Measurements from ENCODE around the gene TMEM38B. TPM values are rescaled to one million over a fixed set of nuclear protein-coding genes. Genes with fewer than 3 reads are reported as not detected.

The TMEM38B gene
- total and polyA plus RNA-seq, 12 donors = 2.4 to 86.0 (median 22.7) TPM

GRCh38 chr9:105693435-105694189, 729 bp upstream of the TMEM38B start:
- TF ChIP-seq, protein P1, sequence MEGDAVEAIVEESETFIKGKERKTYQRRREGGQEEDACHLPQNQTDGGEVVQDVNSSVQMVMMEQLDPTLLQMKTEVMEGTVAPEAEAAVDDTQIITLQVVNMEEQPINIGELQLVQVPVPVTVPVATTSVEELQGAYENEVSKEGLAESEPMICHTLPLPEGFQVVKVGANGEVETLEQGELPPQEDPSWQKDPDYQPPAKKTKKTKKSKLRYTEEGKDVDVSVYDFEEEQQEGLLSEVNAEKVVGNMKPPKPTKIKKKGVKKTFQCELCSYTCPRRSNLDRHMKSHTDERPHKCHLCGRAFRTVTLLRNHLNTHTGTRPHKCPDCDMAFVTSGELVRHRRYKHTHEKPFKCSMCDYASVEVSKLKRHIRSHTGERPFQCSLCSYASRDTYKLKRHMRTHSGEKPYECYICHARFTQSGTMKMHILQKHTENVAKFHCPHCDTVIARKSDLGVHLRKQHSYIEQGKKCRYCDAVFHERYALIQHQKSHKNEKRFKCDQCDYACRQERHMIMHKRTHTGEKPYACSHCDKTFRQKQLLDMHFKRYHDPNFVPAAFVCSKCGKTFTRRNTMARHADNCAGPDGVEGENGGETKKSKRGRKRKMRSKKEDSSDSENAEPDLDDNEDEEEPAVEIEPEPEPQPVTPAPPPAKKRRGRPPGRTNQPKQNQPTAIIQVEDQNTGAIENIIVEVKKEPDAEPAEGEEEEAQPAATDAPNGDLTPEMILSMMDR (IDR thresholded peaks at IDR 0.05) = no peak
- TF ChIP-seq POLR2A (IDR thresholded peaks at IDR 0.05) = no peak
- H3K36me3 ChIP-seq (replicated peaks in 1 of 2) = no peaks in the 10 kb centered on the region
- peak overlapping the region in 1 of 5 donors; percentile 86 for H3K27ac ChIP-seq
- no peaks in the 10 kb centered on the region for H3K27me3 ChIP-seq
- no peak for DNase-seq
- no peaks in the 10 kb centered on the region for H3K9me3 ChIP-seq (replicated peaks in 1 of 3)
- intact Hi-C loops (cut with DNase I) = loop anchor here in 1 of 2 donors (10.0 kb wide), 1 partner anchor 259 kb away; no protein-coding TSS in a partner anchor
- WGBS, 4 donors = 5 to 8% (median 6%) methylated on average over 15 of the region's 15 CpGs
- peak overlapping the region in 2 of 4 donors; percentile 77 to 90 for H3K4me3 ChIP-seq
- H3K4me1 ChIP-seq (replicated peaks in 1 of 2) = peaks cover 7 to 9% of the 10 kb centered on the region in 2 donors

DNA sequence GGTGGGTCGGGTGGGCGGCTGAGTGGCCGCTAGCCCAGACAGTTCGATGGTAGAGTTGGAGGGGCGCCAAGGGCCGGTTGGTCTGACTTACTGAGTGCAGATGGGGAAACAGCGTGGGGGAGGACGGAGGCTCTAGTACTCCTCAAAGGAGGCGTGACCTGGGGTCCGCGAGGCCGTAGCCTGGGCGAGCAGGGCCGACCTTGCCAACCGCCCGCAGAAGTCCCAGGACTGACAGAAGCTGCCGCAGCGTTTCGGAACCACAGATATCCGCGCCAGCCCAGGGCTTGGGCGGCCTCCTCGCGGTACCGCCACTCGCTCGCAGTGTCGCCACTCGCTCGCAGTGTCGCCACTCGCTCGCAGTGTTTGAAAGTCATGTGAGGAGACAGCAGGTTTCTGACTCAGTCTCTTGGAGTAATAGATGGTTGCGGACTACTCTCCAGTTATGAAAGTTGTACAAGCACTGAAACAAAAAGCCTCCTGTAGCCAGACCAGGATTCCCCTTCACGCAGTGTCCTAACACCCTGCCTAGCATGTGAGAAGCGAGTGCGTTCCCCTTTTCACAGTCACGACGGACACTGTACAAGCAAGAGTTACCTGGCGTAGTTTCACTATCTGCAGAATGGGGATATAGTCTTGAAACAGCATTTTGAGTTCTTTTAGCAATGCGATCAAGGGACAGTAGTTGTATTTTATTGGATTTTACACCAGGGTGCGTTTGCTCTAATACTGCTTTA, 674 bp downstream of the TMEM38B start:
- Histone ChIP-seq H3K36me3 (replicated peaks in 1 of 2) (no peaks in the 10 kb centered on the region), H3K9me3 (replicated peaks in 1 of 3) (no peaks in the 10 kb centered on the region), H3K27ac (peak overlapping the region in 4 of 5 donors; percentile 71 to 87 (median 86)), H3K4me1 (replicated peaks in 1 of 2) (peaks cover 7 to 9% of the 10 kb centered on the region in 2 donors), H3K4me3 (peak overlapping the region; percentile 22 to 90 (median 72)), H3K27me3 (no peaks in the 10 kb centered on the region)
- TF ChIP-seq, protein P1 (IDR thresholded peaks at IDR 0.05) = no peak
- TF ChIP-seq POLR2A (IDR thresholded peaks at IDR 0.05) = peak; percentile 33 to 86
- intact Hi-C loops (cut with DNase I) = loop anchor here in 1 of 2 donors (10.0 kb wide), 1 partner anchor 260 kb away; no protein-coding TSS in a partner anchor
- peak; percentile 76 to 86 (median 82) for DNase-seq
- WGBS, 4 donors = 1 to 4% (median 1%) methylated on average over 9 to 42 of the region's 42 CpGs

DNA sequence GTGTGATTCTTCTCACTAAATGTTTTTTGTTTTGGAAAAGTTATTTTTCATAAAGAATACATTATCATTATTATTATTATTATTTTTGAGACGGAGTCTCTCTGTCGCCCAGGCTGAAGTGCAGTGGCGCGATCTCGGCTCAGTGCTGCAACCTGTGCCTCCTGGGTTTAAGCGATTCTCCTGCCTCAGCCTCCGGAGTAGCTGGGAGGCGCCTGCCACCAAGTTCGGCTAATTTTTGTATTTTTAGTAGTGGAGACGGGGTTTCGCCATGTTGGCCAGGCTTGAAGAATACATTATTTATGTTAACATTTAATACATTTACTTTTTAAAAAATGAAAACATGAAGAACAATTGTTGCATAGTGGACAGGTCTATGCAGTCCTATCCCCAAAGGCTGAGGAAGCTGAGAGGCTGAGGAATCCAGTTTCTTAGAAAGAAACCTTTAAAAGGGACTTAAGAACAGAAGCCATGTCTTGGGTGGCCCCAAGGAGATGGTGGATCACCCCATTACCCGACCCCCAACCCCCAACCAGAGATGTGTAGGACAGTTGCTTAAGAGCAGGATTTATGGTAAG, 2.0 kb downstream of the TMEM38B start:
- Histone ChIP-seq H3K36me3 (replicated peaks in 1 of 2) (no peaks in the 10 kb centered on the region), H3K4me3 (no peak overlapping the region), H3K9me3 (replicated peaks in 1 of 3) (no peaks in the 10 kb centered on the region), H3K27ac (no peak overlapping the region), H3K27me3 (no peaks in the 10 kb centered on the region), H3K4me1 (replicated peaks in 1 of 2) (peaks cover 7 to 9% of the 10 kb centered on the region in 2 donors)
- no peak for TF ChIP-seq POLR2A (IDR thresholded peaks at IDR 0.05)
- 87 to 96% (median 93%) methylated on average over 12 of the region's 12 CpGs for WGBS, 4 donors
- no peak for DNase-seq
- intact Hi-C loops (cut with DNase I) = loop anchor here in 1 of 2 donors (10.0 kb wide), 1 partner anchor 262 kb away; no protein-coding TSS in a partner anchor

DNA sequence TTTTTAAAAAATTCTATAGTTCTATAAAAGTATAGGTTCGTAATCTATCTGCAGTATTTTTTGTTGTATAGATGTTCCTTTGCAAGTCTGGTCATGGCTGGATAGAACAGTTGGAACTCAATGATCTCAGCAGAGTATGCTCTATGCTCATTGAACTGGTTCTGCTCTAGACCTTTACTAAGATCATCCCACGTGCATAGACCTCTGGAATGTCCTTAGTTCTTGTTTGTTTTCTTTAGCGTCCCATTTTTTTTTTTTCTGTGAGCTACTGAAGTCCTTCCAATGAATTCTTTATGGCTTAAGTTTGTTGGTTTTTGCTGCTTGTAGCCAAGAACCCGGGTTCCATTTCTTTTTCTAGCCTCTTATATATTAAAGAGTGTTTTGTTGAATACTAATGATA, 3.5 kb downstream of the TMEM38B start:
- TF ChIP-seq, protein P1 (IDR thresholded peaks at IDR 0.05) = no peak
- TF ChIP-seq POLR2A (IDR thresholded peaks at IDR 0.05) = no peak
- DNase-seq = no peak
- intact Hi-C loops (cut with DNase I) = loop anchor here in 1 of 2 donors (10.0 kb wide), 1 partner anchor 263 kb away; no protein-coding TSS in a partner anchor
- Histone ChIP-seq H3K27me3 (no peaks in the 10 kb centered on the region), H3K9me3 (replicated peaks in 1 of 3) (no peaks in the 10 kb centered on the region), H3K36me3 (replicated peaks in 1 of 2) (no peaks in the 10 kb centered on the region), H3K27ac (no peak overlapping the region), H3K4me3 (no peak overlapping the region), H3K4me1 (replicated peaks in 1 of 2) (peaks cover 7 to 9% of the 10 kb centered on the region in 2 donors)
- WGBS, 4 donors = 71 to 85% (median 79%) methylated on average over 4 of the region's 4 CpGs

Data from adrenal gland (tissue), 12 donors.